ENCODE results near the gene COLEC12.

Gene COLEC12

GRCh38 chr18:382423-382984, 118.0 kb downstream of the COLEC12 start:
- no peak for DNase-seq

DNA sequence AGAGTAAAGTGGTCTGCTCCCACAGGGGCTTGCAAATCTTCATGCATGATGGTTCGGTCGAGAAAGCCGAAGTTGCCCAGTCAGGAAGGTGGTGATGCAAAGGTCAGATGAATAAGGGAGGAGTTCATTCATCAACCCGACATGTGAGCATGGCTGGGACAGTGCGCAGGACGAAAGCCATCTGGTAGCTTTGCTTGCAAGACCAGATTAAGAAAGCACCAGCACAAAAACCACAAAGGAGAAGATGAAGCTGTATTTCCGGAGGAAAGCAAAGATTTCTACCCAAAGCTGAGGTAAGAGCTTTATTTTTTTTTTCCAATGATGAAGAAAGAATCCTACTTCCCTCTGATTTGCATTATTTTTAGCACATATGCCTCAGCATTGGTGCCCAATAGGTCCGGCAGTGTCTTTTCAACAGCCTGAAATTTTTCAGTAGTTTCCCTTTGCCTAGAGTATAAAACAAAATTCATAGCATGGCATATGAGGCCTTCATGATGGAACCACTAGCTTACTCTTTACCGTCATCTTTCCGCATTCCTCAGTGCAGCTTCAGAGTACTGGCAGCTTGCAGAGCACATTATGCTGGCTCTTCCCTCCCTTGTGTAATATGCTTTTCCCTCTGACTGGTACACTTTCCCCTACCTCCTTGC, 120.7 kb downstream of the COLEC12 start:
- DNase-seq: no peak

DNA sequence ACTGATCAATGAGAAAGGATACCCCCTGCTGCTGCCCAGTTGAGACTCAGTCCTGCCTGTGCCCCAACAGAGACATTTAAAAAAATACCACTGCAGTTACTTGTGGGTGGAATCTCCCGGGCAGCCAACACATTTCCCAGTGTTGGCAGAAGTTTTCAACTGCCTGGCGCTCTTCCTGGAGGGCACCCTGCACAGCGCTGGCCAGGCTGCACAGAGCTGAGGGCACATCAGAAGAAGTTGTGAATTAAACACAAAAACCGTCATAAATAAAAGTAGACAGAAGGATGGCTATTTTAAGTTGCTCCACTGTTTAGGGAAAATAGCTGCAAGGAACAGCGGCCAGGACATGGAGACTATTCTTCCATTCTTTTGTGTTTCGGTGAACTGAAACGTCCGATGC, 122.4 kb downstream of the COLEC12 start:
- DNase-seq: no peak

DNA sequence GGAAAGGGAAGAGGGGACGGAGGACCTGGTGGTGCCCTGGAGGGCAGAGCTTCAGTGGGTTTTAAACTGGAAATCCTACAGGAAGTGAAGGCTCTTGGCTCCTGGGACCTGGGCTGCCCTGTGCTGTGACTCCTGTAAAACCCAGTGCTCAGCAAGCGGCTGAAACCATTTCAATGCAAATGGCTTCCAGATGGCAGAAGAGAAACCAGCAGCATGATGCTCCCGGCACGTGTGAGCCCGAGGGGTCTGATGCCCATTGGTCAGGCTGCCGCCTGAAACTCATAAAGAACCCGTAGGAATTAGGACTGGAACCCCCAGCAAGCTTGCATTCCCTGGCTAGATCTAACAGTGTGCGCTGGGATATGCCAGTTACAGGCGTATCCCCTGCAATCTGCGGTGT, 123.4 kb downstream of the COLEC12 start:
- no peak for DNase-seq

GRCh38 chr18:376311-376710, 124.2 kb downstream of the COLEC12 start:
- no peak for DNase-seq

- DNase-seq: no peak
Observed at GRCh38 chr18:374721-375168, 125.8 kb downstream of the COLEC12 start.

- DNase-seq: no peak
Observed at GRCh38 chr18:373780-374179, 126.7 kb downstream of the COLEC12 start.

DNA sequence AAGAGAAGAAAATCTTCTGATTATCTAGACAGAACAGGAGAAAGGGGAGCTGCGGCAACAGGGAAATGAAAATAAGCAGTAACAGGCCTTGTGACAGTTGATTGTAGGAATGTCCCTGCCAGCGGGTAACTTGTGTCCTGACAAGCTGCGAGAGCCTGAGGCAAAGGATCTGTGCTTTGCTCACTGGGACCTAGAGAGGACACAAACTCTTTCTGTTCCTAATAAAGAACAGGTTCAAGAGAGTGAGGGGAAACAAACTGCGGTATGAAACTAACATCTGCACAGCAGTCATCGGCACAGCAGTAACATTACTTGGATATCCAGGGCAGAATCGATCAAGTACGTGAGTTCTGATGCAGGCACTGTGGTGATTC, 128.9 kb downstream of the COLEC12 start:
- no peak for DNase-seq

DNA sequence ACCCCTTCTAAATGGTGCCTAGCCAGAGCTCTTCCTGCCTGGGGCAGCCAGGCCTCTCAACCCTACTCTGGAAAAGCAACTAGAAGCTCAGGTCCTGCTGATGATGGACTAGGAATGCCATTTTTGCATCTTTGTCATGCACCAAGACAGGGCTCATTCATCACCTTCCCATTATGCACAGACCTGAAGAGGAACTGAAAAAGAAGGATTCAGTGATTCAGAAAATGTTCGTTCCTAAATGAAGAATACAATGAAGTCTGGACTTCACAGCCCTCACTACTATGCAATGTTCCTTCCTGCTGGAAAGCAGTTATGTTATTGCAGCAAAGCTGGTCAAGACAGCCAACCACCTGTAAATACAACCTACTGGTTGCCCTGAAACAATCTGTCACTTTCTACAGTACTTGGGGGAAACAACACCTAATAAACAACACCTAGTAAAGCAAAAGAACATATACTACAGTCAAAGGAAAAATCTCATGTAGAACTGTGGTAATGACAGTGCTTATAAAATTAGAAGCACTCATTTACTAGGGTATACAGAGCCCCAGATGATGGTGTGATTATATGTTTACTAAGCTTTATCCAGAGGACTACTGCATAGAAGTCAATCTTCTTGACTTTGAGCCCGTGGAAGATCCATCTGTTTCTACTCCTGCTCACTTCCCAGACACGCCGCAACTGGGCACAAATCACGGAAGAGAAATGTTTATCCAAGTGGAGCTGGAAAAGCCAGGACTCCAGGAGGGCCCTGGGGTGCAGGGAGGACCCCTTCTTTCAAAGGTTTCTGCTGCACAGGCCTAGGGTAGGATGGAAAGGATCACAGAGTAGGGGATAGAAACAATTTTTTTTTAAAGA, 129.5 kb downstream of the COLEC12 start:
- no peak for DNase-seq

- no peak for DNase-seq
Observed at GRCh38 chr18:369224-370015, 131.1 kb downstream of the COLEC12 start.

- DNase-seq: no peak
Observed at GRCh38 chr18:366466-367061, 133.9 kb downstream of the COLEC12 start.

DNA sequence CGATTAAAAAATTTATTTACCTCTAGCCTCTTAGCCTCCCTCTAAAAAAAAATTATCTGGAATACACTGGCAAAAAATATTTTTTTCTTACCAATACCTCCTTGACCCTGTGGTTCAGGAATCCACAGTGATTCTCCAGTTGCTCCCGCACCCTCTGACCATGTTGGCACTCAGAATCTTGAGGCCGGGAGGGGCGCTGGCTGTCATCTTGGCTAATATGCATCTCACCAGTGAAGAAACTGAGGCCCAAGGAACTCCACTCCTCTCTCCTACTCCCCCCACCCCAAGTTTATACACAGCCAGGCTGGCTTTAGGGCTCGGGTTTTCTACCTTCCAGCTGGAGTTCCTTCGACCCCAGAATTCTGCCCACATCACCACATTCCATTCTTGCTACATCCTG, 134.8 kb downstream of the COLEC12 start:
- no peak for DNase-seq

- no peak for DNase-seq
Observed at GRCh38 chr18:364256-364826, 136.2 kb downstream of the COLEC12 start.

DNA sequence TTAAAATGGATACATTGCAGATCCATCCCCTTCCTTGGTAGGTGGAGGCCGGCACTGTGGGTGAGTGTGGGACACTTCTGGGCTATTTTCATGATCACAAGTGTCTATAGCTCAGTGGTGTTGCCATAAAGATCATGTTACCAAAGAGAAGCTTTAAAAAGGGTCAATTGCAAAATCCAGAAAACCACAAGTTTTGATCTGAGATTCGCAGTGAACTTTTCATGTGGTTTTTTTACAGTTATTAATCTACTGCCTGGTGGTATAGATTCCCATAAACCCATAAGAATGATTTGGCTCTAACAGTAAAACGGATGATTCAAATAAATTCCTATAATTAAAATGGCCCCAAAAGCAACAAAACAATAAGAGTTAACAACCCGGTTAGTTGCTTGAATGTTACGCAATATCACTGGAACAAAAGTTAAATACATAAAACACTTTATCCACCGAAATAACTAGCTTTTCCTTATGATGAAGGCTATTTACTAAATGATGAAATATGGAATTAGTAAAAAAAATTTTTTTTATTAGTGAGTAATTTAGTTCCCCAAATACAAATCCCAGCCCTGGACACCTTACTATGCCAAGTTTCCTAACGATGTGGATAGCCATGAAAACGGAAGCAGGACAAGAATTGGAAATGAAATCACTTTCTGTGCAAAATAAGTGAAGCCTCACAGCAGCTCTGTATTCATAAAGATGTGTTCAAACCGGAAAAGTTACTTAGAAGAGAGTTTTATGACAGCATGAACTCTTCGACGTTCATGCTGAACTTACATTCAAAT, 137.0 kb downstream of the COLEC12 start:
- no peak for DNase-seq

DNA sequence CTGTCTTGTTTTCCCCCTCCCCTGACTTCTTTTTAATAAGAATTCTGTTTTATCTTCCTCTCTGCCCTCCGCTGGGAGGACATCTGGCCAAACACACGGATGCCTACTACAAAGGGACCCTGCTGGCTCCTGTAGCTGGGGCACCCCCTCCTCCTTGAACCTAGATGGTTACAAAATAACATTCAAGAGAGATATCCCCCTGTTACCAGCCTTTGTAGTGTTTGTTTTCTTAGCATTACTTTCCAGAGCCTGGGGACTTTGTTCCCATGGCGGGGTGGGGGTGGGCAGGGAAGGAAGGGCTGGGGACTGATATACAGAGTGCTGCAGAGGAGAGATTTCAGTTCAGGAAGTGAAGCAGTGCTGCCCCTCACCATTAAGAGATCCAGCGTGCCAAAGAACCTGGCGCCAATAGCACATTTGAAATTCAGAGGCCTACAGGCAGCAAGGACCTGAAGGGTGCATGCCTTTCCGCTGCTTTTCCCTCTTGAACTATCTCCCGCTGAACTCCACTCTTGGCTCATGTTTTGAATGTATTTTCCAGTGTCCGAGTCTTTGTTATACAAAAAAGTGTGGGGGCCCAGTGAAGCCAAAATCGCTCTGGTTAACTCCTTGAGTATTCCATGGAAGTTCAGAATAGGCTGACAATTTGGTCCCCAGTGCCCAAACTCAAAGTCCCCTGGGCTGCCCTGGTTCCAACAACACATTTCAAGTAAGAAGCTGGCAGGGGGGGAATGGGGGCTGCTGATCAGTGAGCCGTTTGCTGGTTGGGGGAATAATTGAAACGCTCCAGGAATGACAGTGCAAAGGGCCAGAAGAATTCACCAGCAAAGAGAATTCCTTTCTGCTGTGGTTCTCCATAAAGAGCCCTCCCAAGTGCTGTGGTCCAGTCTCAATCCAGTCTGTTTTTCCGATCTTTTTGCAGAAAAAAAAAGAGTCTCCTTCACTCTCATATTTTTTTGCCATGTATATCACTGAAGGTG, 137.9 kb downstream of the COLEC12 start:
- no peak for DNase-seq

DNA sequence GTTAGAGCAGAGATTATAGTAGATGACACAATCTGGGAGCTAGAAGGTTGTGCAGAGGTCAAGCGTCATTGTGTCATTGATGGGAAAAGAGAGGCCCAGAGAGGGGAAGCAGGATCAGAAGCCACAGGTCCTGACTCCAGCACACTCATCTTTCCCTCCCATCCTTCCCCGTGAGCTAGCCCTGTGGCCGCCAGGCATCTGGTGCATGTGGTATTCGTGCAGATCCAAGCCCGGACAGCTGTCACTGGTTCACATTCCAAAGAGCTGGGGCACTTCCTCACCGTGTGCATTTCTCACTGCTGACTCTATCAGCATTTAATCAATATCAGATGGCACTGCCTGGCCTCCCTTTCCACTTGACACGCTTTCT, 138.6 kb downstream of the COLEC12 start:
- DNase-seq: no peak

- DNase-seq: no peak
Observed at GRCh38 chr18:361100-361732, 139.3 kb downstream of the COLEC12 start.

DNA sequence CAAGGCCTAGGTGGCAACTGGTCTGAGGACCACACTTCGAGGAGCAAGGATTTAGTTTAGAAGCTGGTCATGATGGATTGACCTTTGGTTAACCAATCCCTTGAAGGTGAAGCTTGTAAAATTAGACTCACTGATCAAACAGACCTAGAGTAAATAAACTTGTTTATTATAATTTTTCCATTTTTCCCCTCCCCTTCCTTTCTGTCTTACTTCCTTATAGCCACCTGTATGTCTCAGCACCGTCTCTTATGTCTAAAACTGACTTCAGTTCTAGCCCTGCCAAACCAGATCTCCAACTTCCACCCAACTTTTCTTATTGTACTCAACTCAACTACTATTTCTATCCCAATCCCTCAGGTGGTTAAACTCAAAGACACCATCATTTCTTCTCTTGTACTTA, 139.8 kb downstream of the COLEC12 start:
- DNase-seq: no peak

GRCh38 chr18:356778-357177, 143.7 kb downstream of the COLEC12 start:
- DNase-seq: no peak

DNA sequence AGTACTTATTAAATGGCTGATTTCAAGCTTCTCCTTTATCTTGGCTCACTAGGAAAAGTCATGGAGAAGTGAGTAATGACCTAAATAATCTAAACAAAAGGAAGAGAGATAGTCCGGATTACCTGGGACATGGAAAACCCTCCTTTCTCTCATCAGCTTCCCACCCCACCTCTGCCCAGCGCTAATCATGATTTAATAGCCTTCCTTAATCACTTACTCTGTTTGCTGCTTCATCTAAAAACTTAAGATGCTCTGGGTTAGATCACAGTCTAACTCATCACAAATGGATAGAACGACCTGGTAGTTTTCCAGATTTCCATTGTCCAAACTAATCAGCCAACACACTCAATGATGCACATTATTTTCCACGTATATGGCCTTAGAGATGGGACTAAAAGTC, 144.8 kb downstream of the COLEC12 start:
- no peak for DNase-seq

All from NCI-H1092 treated with DMSO at 0.1 percent for 48 hours (cell line).